HepG2 (cell line): ENCODE data around the gene SREBF1. TPM values are rescaled to one million over a fixed set of nuclear protein-coding genes. Genes with fewer than 3 reads are reported as not detected.

Experiments used
- HNRNPLL ChIP-seq: fragments of 200-400 bp; formaldehyde crosslinking; IDR thresholded peaks from 2 replicates; pipeline ENCODE4 v1.6.1; 2017; ENCODE audit warnings: mild to moderate bottlenecking, low read depth, low read length; ENCODE audit not compliant: poor library complexity, severe bottlenecking
- MTF1 ChIP-seq: sonication (generic); formaldehyde crosslinking; IDR thresholded peaks from 2 replicates; pipeline ENCODE4 v1.5.0; 2020; ENCODE audit warnings: missing genetic modification reagents
- RCOR2 ChIP-seq: IDR thresholded peaks from 2 replicates; pipeline ENCODE4 v1.6.1; 2016; ENCODE audit warnings: missing biosample characterization, missing genetic modification reagents
- SMYD3 ChIP-seq: sonication (generic); formaldehyde crosslinking; IDR thresholded peaks from 2 replicates; pipeline ENCODE4 v1.8.1; 2023; ENCODE audit warnings: mild to moderate bottlenecking, missing genetic modification reagents
- TAF1 ChIP-seq: sonication (generic); formaldehyde crosslinking; IDR thresholded peaks from 2 replicates; pipeline ENCODE4 v1.4.0; 2020; ENCODE audit warnings: missing genetic modification reagents
- TFDP1 ChIP-seq: IDR thresholded peaks from 2 replicates; pipeline ENCODE4 v1.6.1; 2016; ENCODE audit warnings: missing compliant biosample characterization, missing genetic modification reagents, borderline replicate concordance
- ZNF318 ChIP-seq: sonication (generic); formaldehyde crosslinking; IDR thresholded peaks from 2 replicates; pipeline ENCODE4 v1.4.0; 2020; ENCODE audit warnings: mild to moderate bottlenecking, missing genetic modification reagents
- ZNF326 ChIP-seq: sonication (generic); formaldehyde crosslinking; IDR thresholded peaks from 2 replicates; pipeline ENCODE4 v1.4.0; 2020; ENCODE audit warnings: missing genetic modification reagents, borderline replicate concordance
- ZNF431 ChIP-seq: sonication (generic); formaldehyde crosslinking; IDR thresholded peaks from 2 replicates; pipeline ENCODE4 v1.9.0; 2022; ENCODE audit warnings: missing genetic modification reagents, low read depth, mild to moderate bottlenecking, borderline replicate concordance
- ZNF496 ChIP-seq: sonication (generic); formaldehyde crosslinking; IDR thresholded peaks from 2 replicates; pipeline ENCODE4 v1.8.1; 2023; ENCODE audit warnings: mild to moderate bottlenecking, moderate library complexity, missing genetic modification reagents; ENCODE audit not compliant: insufficient replicate concordance
- ZNF816 ChIP-seq: sonication (generic); formaldehyde crosslinking; IDR thresholded peaks from 2 replicates; pipeline ENCODE4 v1.8.0; 2022; ENCODE audit warnings: missing genetic modification reagents, mild to moderate bottlenecking, borderline replicate concordance
- polyA plus RNA-seq, 8 experiments: library from polyadenylated mRNA; depleted of rRNA in 3 of 8; stranded (reverse) in 7 of 8; unstranded in 1 of 8; fragments of >200 nt; fragmentation: Illumina TruSeq in 4 of 8; extraction: Trizol in 4 of 8; gene quantifications; 2 replicates each; pipeline versions ENCODE4 v1.2.1 to v1.2.3, GENCODE V29; 2011 to 2016; ENCODE audit warnings: low read depth in 4 of 8, missing spikeins in 1 of 8, mixed read lengths in 1 of 8; ENCODE audit not compliant: insufficient read depth in 1 of 8
- total RNA-seq, 5 experiments: library from RNA; depleted of rRNA; stranded (reverse); fragments of >200 nt; fragmentation: Illumina TruSeq; extraction: Trizol; gene quantifications; 2 replicates each; pipeline ENCODE4 v1.2.3, GENCODE V29; 2016; ENCODE audit warnings: low read depth in 1 of 5
- TF ChIP-seq, protein P1 (sequence below): sonication (generic); formaldehyde crosslinking; IDR thresholded peaks from 2 replicates; pipeline ENCODE4 v1.5.0; 2020; ENCODE audit warnings: mild to moderate bottlenecking, missing genetic modification reagents

Gene SREBF1
- total and polyA plus RNA-seq, 2 of the 13 experiments (the other 11 are each of a cell fraction or from before 2014, with no cell fraction given) = 34.3 to 38.0 TPM

GRCh38 chr17:17837966-17838962 lies 1.5 kb upstream of the SREBF1 start (continued):
- TF ChIP-seq ZNF326 (CRISPR knock-in tag) (no peak), SMYD3 (CRISPR knock-in tag) (0 out of 2 replicates have a peak, but pooled peaks have one; percentile 42), HNRNPLL (no peak), MTF1 (CRISPR knock-in tag) (no peak), RCOR2 (CRISPR knock-in tag) (peak; percentile 5; the same call in 1 of the 2 replicates), TAF1 (peak; percentile 15; the same call in 1 of the 2 replicates), ZNF318 (CRISPR knock-in tag) (no peak), ZNF496 (CRISPR knock-in tag) (no peak), ZNF816 (CRISPR knock-in tag) (no peak), TFDP1 (no peak), ZNF431 (no peak)
- TF ChIP-seq, protein P1, sequence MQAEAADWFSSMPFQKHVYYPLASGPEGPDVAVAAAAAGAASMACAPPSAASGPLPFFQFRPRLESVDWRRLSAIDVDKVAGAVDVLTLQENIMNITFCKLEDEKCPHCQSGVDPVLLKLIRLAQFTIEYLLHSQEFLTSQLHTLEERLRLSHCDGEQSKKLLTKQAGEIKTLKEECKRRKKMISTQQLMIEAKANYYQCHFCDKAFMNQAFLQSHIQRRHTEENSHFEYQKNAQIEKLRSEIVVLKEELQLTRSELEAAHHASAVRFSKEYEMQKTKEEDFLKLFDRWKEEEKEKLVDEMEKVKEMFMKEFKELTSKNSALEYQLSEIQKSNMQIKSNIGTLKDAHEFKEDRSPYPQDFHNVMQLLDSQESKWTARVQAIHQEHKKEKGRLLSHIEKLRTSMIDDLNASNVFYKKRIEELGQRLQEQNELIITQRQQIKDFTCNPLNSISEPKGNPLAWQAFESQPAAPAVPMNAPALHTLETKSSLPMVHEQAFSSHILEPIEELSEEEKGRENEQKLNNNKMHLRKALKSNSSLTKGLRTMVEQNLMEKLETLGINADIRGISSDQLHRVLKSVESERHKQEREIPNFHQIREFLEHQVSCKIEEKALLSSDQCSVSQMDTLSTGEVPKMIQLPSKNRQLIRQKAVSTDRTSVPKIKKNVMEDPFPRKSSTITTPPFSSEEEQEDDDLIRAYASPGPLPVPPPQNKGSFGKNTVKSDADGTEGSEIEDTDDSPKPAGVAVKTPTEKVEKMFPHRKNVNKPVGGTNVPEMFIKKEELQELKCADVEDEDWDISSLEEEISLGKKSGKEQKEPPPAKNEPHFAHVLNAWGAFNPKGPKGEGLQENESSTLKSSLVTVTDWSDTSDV = no peak
